DMS153 (cell line): ENCODE results near the gene ANKS4B.
"Not testable (repeated sequence)": the region's sequence is repeated elsewhere in the genome, so short reads cannot be mapped to it uniquely, and the experiment has no call there.

Source experiments
- DNase-seq: peaks from one replicate; lab custom pipeline; 2025; lab: John Stamatoyannopoulos, UW

Gene ANKS4B

GRCh38 chr16:21219551-21219950, 13.9 kb upstream of the ANKS4B start:
- DNase-seq, result no peak

GRCh38 chr16:21222495-21223337, 10.8 kb upstream of the ANKS4B start:
- peak; percentile 77 for DNase-seq

GRCh38 chr16:21223787-21224186, 9.7 kb upstream of the ANKS4B start:
- no peak for DNase-seq

GRCh38 chr16:21224800-21225199, 8.7 kb upstream of the ANKS4B start:
- no peak for DNase-seq

- DNase-seq, result no peak
Measured at GRCh38 chr16:21226749-21227148, 6.8 kb upstream of the ANKS4B start.

- DNase-seq, result no peak
Measured at GRCh38 chr16:21227866-21228265, 5.6 kb upstream of the ANKS4B start.

GRCh38 chr16:21228361-21228872, 5.1 kb upstream of the ANKS4B start:
- no peak for DNase-seq

GRCh38 chr16:21233045-21233520, 416 bp upstream of the ANKS4B start:
- DNase-seq, result no peak

- DNase-seq, result no peak
Measured at GRCh38 chr16:21235199-21235585, 1.7 kb downstream of the ANKS4B start.

GRCh38 chr16:21236831-21237230, 3.3 kb downstream of the ANKS4B start:
- no peak for DNase-seq

GRCh38 chr16:21239646-21240045, 6.1 kb downstream of the ANKS4B start:
- DNase-seq, result no peak

- no peak for DNase-seq
Measured at GRCh38 chr16:21242756-21243155, 9.3 kb downstream of the ANKS4B start.

- DNase-seq, result no peak
Measured at GRCh38 chr16:21244518-21245215, 11.2 kb downstream of the ANKS4B start.

GRCh38 chr16:21248179-21248578, 14.7 kb downstream of the ANKS4B start:
- not testable (repeated sequence) for DNase-seq

- DNase-seq, result no peak
Measured at GRCh38 chr16:21250072-21250923, 16.8 kb downstream of the ANKS4B start.

GRCh38 chr16:21253470-21253869, 20.0 kb downstream of the ANKS4B start:
- no peak for DNase-seq

- no peak for DNase-seq
Measured at GRCh38 chr16:21256636-21257035, 23.1 kb downstream of the ANKS4B start.

GRCh38 chr16:21257284-21257683, 23.8 kb downstream of the ANKS4B start:
- no peak for DNase-seq

- peak; percentile 5 for DNase-seq
Measured at GRCh38 chr16:21260870-21261791, 27.6 kb downstream of the ANKS4B start.

GRCh38 chr16:21262779-21263639, 29.5 kb downstream of the ANKS4B start:
- DNase-seq, result no peak
